Measurements from ENCODE around the gene SLC25A26. TPM values are rescaled to one million over a fixed set of nuclear protein-coding genes. Genes with fewer than 3 reads are reported as not detected.
A peak's percentile ranks its signal among the peaks of the same experiment; 100 is the strongest.
"Not testable (repeated sequence)": the region's sequence is repeated elsewhere in the genome, so short reads cannot be mapped to it uniquely, and the experiment has no call there.

SLC25A26 gene
- total RNA-seq, 1 donor from 2014 or later = 14.9 TPM

DNA sequence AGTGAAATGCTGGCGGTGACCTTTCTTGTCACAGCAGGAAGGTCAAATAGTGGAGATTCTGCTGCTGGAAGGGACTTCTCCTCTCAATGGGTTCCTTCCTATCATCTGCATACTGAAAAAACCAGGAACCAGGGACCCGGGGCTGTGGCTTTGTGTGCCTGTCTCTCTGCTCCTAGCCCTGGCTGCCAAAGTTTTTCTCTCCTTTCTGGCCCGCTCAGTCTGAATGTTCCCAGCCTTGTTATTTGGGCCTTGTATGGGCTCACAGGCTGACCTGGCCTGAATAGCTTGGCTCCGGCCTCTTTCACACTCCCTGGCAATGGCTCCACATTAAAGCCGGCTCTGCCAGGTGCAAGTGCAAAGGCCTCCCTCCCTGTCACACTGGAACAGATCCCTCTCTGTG lies 185.4 kb downstream of the SLC25A26 start:
- peak; percentile 89 for ATAC-seq

DNA sequence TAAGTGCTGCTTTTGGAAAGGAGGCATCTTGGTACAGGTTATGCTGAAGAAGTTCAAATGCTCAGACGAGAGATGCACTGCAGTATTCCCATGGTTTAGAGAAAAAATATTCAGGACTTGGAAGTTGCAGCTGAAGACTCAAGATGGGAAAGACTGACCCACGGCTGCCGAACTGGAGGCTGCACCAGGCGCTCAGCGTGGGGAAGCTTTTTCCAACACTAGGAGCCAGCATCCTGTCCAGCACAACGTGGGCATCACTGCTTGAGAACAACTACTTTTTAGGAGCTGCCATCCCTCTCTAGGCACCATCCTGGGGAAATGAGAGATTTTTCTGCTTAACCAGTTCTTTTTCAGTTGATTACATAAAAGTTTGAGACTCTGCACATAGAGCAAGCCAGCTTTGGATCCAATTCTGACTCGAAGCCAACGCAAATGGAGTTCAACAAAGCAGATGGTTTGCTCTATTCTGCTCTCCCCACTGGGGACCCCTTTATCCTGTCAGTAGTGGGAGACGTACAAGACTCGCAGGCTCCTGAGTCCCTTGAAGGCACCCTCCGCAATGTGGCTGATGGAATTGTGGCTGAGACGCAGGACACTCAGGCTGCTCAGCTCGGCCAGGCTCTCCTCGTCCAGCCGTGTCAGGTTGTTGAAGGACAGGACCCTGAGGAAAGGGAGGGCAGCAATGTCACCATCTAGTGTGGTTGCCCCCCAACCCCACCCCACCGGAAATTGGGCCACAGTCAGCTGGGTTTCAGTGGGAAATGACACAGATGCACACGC lies 186.2 kb downstream of the SLC25A26 start:
- no peak for ATAC-seq

More for the DNA sequence above, 185.4 kb downstream of the SLC25A26 start:
- DNase-seq (ENCODE audit: low spot score) = peak; percentile 84

GRCh38 chr3:66407611-66408218 lies 186.9 kb downstream of the SLC25A26 start:
- ATAC-seq (peak; percentile 82), DNase-seq (ENCODE audit: low spot score) (peak; percentile 76)

More for the DNA sequence above, 186.2 kb downstream of the SLC25A26 start:
- no peak for DNase-seq (ENCODE audit: low spot score)

DNA sequence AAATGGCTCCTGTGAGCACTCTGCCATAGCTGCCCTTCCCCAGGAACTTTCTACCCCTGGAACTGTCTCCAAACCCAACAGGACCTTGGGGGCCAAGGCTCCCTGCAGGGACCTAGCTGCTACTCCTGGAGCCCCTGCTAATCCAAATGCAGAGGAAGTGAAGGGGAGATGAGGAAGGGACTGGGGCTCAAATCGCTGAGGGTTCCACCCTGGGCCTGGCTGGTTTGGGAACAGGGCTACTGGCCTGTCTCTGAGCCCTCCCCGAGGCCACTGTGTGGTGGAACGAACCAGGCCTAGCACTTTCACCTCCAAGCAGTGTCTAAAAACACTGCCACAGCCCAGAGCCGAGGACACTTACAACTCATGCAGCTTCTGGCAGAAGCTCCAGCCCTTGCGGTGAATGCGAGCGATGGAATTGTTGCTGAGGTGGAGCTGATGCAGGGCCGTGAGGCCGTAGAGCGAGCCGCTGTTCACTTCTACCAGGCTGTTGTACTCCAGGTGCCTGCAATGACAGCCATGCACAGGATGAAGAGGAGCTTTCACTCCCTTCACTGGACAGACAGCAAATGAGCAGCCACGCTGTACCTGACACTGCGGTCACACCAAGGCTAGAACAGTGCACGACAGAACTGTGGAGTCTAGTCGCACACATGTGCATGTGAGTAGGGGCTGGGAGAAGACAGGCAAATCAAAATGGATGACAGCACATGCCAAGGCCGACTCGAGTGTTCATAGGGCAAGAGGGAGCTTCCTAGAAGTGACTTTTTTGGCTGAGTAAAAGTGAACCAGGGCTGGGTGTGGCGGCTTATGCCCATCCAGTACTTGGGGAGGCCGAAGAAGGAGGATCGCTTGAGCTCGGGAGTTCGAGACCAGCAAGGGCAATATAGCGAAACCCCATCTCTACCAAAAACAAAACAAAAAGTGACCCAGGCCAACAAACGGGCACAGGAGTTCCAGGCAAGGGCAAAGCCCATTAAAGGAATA lies 189.3 kb downstream of the SLC25A26 start:
- ATAC-seq = no peak
- peak; percentile 29 for DNase-seq (ENCODE audit: low spot score)

DNA sequence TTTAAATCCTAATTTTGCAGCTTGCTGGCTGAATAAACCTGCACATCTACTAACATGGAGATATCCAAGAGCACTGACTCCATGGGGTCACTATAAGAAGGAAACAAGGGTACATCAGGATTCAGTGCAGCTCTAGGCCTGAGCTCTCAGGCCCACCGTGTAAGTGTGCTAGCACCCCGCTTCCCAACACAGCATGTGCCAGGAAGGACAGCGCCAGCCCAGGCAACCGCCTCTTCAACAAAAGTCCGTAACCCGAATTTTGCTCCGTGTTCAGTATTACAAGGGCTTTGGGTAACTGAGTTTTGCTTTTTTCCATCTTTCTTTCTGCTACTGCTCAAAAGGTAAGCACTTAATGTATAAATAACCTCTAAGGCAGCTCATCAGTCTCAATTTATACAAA lies 190.2 kb downstream of the SLC25A26 start:
- DNase-seq (ENCODE audit: low spot score) = peak; percentile 27
- ATAC-seq = no peak

DNA sequence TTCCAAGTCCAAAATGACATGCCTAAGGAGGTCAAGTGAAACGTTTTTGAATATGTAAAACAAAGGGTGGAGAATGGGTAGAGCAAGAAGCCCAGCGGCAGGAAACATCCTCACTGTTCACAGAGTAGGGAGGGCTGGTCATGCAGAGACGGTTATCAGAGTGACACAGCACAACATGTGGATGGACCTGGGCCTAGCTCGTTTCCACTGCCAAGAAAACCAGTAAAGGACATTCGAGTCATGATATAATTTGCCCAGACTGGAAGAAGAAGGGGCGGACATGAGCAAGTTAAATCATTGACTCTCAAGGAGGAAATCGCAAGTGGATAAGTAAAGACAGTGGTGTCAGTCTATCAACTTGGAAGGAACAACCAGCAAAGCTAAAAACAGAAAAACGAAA lies 190.7 kb downstream of the SLC25A26 start:
- DNase-seq (ENCODE audit: low spot score) (no peak), ATAC-seq (no peak)

DNA sequence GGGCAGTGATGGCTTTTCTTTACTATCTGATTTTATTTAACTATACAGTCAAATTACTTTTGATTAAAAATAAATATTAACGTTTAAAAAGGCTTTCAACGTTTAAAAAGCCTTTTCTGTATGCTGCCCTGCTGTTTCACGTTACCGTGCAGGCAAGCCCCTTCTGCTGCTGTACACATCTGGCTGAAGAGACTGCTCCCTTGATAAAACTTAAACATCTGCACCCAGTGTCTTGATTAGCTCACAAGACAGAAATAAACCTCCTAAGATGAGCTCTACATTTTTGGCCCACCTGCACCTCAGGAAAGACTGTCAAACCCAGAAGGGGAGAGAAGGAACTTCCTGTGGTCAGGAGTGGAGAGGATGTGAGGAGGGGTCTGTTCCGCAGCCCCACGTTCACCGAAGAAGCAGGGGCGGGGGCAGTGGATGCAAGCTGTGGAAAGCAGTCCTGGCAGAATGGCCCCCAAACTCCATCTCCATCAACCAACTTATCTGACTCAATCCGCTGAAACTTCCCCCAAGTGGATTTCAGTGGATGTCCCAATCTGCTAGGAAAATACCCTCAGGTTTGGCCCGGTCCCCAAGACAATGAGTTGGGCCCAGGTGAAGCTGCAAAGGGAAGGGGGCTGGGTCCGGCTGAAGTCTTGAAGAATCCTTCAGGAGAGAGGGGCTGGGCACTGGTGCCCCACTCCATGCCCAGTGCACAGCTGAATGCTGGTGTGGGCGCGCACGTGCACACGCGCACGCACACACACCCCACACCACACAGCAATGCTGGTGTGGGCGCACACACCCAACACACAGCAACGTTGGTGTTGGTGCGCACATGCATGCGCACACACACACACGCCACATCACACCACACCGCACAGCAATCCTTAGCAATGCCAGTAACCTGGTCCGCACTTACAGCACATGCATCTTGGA lies 191.4 kb downstream of the SLC25A26 start:
- ATAC-seq = no peak
- DNase-seq (ENCODE audit: low spot score) = peak; percentile 24

- ATAC-seq (no peak), DNase-seq (ENCODE audit: low spot score) (peak; percentile 23)
These were observed 192.4 kb downstream of the SLC25A26 start for GRCh38 chr3:66413151-66413751.

DNA sequence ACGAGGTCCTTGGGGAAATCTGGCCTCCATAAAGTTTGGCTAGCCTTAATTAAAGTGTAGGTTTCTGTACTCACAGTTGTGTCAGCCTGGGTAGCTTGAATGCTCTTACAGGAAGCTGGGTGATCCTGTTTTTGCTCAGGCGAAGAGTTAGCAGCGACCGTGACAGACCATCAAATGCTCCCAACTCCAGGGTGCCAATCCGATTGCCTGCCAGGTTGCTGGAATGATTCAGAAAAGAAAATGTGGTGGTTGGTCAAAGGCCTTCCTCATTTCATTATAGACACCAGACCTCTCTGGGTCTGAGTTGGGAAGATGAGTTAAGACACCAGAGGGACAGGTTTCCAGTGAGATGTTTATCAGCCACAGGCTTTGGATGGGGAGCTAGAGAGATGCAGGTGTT lies 194.0 kb downstream of the SLC25A26 start:
- no peak for ATAC-seq
- DNase-seq (ENCODE audit: low spot score) = no peak

- ATAC-seq (peak; percentile 12), DNase-seq (ENCODE audit: low spot score) (no peak)
These were observed 195.1 kb downstream of the SLC25A26 start for GRCh38 chr3:66415867-66416428.

GRCh38 chr3:66416556-66417304 lies 195.9 kb downstream of the SLC25A26 start:
- DNase-seq (ENCODE audit: low spot score) (no peak), ATAC-seq (no peak)

- DNase-seq (ENCODE audit: low spot score) = no peak
- ATAC-seq = peak; percentile 40
These were observed 197.7 kb downstream of the SLC25A26 start for GRCh38 chr3:66418475-66418931.

DNA sequence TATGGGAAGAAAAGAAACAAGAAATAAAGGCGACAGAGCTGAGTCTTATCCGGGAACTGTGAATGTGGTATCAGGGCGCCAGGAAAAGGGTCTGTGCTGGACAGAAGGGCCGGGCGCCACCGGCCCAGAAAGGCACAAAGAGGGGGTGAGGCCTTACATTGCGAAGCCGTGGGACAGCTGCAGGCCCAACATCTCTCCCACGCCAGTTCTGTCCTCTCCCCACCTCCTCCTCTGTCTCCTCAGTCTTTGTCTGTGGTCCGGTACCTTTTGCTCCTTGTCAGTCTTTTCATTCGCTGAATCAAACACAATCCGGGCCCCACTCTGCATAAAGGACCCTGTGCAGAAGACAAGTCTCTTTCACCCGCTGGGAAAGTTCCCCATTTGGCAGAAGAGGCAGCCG lies 198.2 kb downstream of the SLC25A26 start:
- ATAC-seq (no peak), DNase-seq (ENCODE audit: low spot score) (no peak)

DNA sequence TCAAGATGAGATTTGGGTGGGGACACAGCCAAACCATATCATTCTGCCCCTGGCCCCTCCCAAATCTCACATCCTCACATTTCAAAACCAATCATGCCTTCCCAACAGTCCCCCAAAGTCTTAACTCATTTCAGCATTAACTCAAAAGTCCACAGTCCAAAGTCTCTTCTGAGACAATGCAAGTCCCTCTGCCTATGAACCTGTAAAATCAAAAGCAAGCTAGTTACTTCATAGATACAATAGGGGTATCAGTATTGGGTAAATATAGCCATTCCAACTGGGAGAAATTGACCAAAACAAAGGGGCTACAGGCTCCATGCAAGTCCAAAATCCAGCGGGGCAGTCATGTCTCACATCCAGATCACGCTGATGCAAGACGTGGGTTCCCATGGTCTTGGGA lies 200.3 kb downstream of the SLC25A26 start:
- not testable (repeated sequence) for ATAC-seq; DNase-seq (ENCODE audit: low spot score)

- ATAC-seq; DNase-seq (ENCODE audit: low spot score): not testable (repeated sequence)
These were observed 201.1 kb downstream of the SLC25A26 start for GRCh38 chr3:66421893-66422292.

DNA sequence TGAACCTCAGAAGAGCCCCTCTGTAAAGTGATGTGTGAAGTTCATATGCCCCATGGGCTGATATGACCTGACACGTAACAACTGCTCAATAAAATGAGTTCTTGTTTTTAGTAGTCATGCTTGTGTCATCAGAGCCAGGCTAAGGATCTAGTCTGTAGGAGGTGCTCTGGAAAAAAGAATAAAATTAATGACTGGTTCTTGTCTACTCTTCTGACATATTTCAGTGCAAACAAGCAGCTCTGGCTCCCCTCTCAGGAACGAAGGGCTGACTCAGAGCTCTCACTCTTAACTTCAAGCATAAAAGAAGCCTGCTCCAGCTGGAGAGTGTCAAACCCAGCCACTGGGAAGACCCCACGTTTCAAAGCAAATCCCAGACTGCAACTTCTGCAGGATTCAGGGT lies 203.0 kb downstream of the SLC25A26 start:
- DNase-seq (ENCODE audit: low spot score) (no peak), ATAC-seq (no peak)

DNA sequence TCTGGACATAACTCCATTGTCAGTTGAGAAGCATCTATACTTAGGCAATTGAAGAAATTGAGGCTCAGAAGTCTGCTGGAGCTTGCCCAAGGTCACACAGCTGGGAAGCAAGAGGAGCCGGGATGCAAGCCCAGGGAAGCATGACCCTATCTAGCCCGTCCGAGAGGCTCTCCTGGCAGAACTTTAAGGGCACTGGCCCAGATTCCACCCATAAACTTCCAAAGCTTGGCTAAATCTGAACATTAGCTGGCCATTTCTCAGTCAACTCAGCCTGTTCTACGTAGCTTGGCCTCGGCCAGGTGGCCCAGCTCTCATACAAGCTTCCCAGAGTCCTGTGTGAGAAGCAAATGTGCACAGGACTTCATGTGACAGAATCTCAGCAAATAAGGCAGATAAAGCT lies 204.2 kb downstream of the SLC25A26 start:
- DNase-seq (ENCODE audit: low spot score) = peak; percentile 87

GRCh38 chr3:66425576-66426114 lies 204.8 kb downstream of the SLC25A26 start:
- ATAC-seq = no peak
- no peak for DNase-seq (ENCODE audit: low spot score)

More for the DNA sequence above, 204.2 kb downstream of the SLC25A26 start:
- ATAC-seq = peak; percentile 83
